ENCODE measurements around the gene RFTN1. TPM values are rescaled to one million over a fixed set of nuclear protein-coding genes. Genes with fewer than 3 reads are reported as not detected.

RFTN1 gene
- total and polyA plus RNA-seq, 9 donors: 25.2 to 63.1 (median 46.4) TPM

DNA sequence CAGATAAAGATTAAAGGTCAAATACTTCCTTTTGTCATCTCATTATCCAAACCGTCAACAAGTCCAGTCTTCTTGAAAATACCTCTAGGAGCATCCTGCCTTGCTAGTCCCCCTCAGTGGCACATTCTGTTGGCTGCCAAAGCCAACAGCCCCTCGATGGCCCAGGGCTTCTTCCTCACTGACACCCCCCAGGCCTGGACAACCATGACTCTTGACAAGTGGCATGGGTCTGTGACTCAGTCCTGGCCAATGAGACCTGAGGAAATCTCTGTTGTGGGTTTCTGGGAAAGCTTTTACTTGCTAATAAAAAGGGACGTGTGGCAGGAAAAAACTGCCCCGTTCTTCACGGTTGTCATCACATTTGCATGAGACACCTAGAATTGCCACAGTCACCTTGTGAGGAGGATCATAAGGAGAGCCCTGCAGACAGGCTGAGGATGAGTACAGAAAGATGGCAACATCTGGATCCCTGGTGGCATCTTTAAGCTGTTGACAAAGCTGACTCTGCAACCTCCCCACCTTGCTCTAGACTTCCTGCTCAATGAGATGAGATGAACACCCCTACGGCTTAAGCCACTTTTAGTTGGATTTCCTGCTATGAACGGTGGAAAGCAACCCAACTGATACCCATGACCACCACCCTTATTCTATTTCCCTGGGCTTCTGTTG lies 167.0 kb downstream of the RFTN1 start:
- H3K9me3 ChIP-seq: no peaks in the 10 kb centered on the region
- no peak overlapping the region for H3K27ac ChIP-seq
- TF ChIP-seq EP300 (IDR thresholded peaks at IDR 0.05) (no peak), POLR2A (IDR thresholded peaks at IDR 0.05) (no peak), CTCF (IDR thresholded peaks at IDR 0.05) (no peak)
- intact Hi-C loops (cut with DNase I): no loop called here
- no peak overlapping the region for H3K4me3 ChIP-seq
- H3K4me1 ChIP-seq (ENCODE audit: insufficient read depth): no peaks in the 10 kb centered on the region
- WGBS, 3 donors: 93 to 96% (median 95%) methylated on average over 7 of the region's 7 CpGs
- no peaks in the 10 kb centered on the region for H3K36me3 ChIP-seq
- no peak for DNase-seq
- H3K27me3 ChIP-seq: peaks cover 1% of the 10 kb centered on the region

DNA sequence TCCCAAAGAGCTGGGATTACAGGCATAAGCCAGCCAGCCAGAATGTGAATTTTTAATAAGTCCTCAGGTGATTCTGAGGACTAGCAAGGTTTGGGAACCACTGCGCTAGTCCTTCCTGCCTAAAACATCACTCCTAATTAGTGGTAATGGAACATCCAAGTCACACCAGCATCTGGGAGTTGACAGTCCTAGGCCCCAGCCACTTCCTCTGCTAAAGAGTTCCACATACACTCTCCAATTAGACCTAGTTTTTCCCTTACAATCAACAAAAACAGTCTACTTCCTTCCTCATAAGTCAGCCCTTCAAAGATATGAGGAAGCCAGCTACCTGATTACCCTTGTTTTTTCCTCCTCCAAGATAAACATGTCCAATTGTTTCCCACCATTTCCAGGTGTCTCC lies 170.4 kb downstream of the RFTN1 start:
- Histone ChIP-seq H3K4me1 (ENCODE audit: insufficient read depth) (no peaks in the 10 kb centered on the region), H3K27ac (no peak overlapping the region), H3K36me3 (no peaks in the 10 kb centered on the region), H3K27me3 (peaks cover 2% of the 10 kb centered on the region), H3K9me3 (no peaks in the 10 kb centered on the region), H3K4me3 (no peak overlapping the region)
- no peak for DNase-seq
- WGBS, 3 donors: 97 to 100% (median 98%) methylated on average over 1 of the region's 1 CpG
- intact Hi-C loops (cut with DNase I): no loop called here
- TF ChIP-seq CTCF (IDR thresholded peaks at IDR 0.05) (no peak), EP300 (IDR thresholded peaks at IDR 0.05) (no peak), POLR2A (IDR thresholded peaks at IDR 0.05) (no peak)

DNA sequence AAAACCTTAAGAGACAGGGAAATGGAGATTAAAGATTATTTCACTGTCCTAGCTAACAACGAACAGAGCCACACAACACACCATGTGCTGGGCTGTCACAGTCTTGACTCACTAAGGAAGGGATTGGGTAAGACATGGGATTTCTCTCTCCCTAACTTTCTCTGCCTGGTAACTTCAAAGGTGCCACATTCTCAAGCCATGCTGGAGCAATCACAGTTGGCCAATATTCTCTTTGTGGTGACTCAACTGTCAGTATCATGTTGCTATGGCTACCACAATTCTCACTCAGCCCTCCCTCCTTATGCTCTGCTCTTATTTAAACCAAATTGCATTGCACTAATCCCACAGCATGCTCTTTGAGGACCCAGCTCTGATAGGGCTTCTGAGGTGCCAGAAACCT lies 174.5 kb downstream of the RFTN1 start:
- DNase-seq: peak in 1 of 5 donors; percentile 62
- H3K27ac ChIP-seq: no peak overlapping the region
- peaks cover 2% of the 10 kb centered on the region for H3K27me3 ChIP-seq
- no peak overlapping the region for H3K4me3 ChIP-seq
- TF ChIP-seq POLR2A (IDR thresholded peaks at IDR 0.05): no peak
- no peak for TF ChIP-seq CTCF (IDR thresholded peaks at IDR 0.05)
- no peak for TF ChIP-seq EP300 (IDR thresholded peaks at IDR 0.05)
- H3K9me3 ChIP-seq: no peaks in the 10 kb centered on the region
- peaks cover 7% of the 10 kb centered on the region for H3K4me1 ChIP-seq (ENCODE audit: insufficient read depth)
- no peaks in the 10 kb centered on the region for H3K36me3 ChIP-seq
- WGBS, 3 donors: 43 to 68% (median 57%) methylated on average over 1 of the region's 1 CpG
- intact Hi-C loops (cut with DNase I): no loop called here

DNA sequence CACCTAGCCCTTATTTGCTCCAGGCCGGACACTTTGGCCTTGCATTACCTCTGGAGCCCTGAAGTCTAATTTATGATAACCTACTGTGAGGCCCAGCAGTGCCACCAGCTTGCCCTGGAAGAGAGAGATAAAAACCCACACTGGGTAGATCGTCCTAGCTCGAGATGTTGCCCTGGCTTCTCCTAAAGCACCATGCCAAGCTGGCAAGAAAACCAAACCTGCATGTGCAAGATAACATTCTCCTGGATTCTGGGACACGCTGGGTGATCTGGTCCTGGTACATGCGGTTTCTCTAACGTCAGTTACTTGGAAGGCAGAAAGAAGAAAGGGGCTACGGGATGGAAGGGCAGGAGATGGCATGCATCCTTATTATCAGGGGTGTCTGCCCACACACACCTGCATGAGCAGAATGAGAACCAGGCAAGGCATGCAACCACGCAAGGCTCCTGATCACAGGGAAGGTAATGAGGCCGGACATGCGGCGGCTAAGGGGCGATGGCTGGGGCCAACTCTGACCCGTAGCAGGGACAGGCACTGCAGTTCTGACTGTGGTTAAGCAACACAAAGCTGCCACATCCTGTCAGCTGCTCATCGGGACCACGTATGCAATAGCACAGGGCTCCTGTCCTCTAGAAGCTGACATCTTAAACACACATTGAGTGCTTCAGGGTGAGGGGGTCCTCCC lies 175.5 kb downstream of the RFTN1 start:
- DNase-seq: no peak
- TF ChIP-seq POLR2A (IDR thresholded peaks at IDR 0.05) (no peak), CTCF (IDR thresholded peaks at IDR 0.05) (no peak), EP300 (IDR thresholded peaks at IDR 0.05) (no peak)
- Histone ChIP-seq H3K9me3 (no peaks in the 10 kb centered on the region), H3K4me1 (ENCODE audit: insufficient read depth) (peaks cover 7% of the 10 kb centered on the region), H3K27ac (no peak overlapping the region), H3K27me3 (peaks cover 2% of the 10 kb centered on the region), H3K4me3 (no peak overlapping the region), H3K36me3 (no peaks in the 10 kb centered on the region)
- 86 to 89% (median 87%) methylated on average over 15 of the region's 15 CpGs for WGBS, 3 donors
- intact Hi-C loops (cut with DNase I): no loop called here

Data from ovary (tissue), 9 donors.